H9 (cell line): ENCODE results near the gene MTTP. TPM values are rescaled to one million over a fixed set of nuclear protein-coding genes. Genes with fewer than 3 reads are reported as not detected.

Experiments
- DNase-seq: peaks from one replicate; pipeline ENCODE4 v3.0.0-alpha.2; 2017
- H2AFZ ChIP-seq: one replicate; pipeline ENCODE4 v1.6.1; 2013; ENCODE audit warnings: mild to moderate bottlenecking, low read length, control low read depth, moderate library complexity
- H2AK5ac ChIP-seq: 2 replicates; pipeline ENCODE4 v1.6.1; 2013; ENCODE audit warnings: low read length, control low read depth, mixed read lengths; ENCODE audit not compliant: insufficient read length
- H2BK120ac ChIP-seq: one replicate; pipeline ENCODE4 v1.6.1; 2013; ENCODE audit warnings: low read depth, mild to moderate bottlenecking, low read length, control low read depth, inconsistent platforms; ENCODE audit not compliant: poor library complexity, severe bottlenecking
- H2BK12ac ChIP-seq: 2 replicates; pipeline ENCODE4 v1.6.1; 2013; ENCODE audit warnings: low read length, control low read depth, mixed read lengths, low read depth; ENCODE audit not compliant: insufficient read length
- H2BK15ac ChIP-seq: 2 replicates; pipeline ENCODE4 v1.6.1; 2013; ENCODE audit warnings: low read depth, low read length, control low read depth
- H2BK20ac ChIP-seq: one replicate; pipeline ENCODE4 v1.6.1; 2013; ENCODE audit warnings: low read depth, mild to moderate bottlenecking, low read length, control low read depth, inconsistent platforms; ENCODE audit not compliant: poor library complexity, severe bottlenecking
- H2BK5ac ChIP-seq: 2 replicates; pipeline ENCODE4 v1.6.1; 2013; ENCODE audit warnings: low read length, control low read depth, mixed read lengths; ENCODE audit not compliant: insufficient read length
- H3K14ac ChIP-seq: 2 replicates; pipeline ENCODE4 v1.6.1; 2013; ENCODE audit warnings: low read length, control low read depth; ENCODE audit not compliant: insufficient read depth
- H3K18ac ChIP-seq: 2 replicates; pipeline ENCODE4 v1.6.1; 2013; ENCODE audit warnings: low read depth, mild to moderate bottlenecking, mixed read lengths, low read length, control low read depth; ENCODE audit not compliant: insufficient read length
- H3K23ac ChIP-seq: 2 replicates; pipeline ENCODE4 v1.6.1; 2013; ENCODE audit warnings: low read length, control low read depth, mixed read lengths, low read depth; ENCODE audit not compliant: insufficient read length
- H3K23me2 ChIP-seq: 2 replicates; pipeline ENCODE4 v1.6.1; 2013; ENCODE audit warnings: low read depth, mild to moderate bottlenecking, mixed read lengths, low read length, control low read depth; ENCODE audit not compliant: insufficient read length, poor library complexity, severe bottlenecking
- H3K27ac ChIP-seq: 2 replicates; pipeline ENCODE4 v1.5.1; 2013; ENCODE audit warnings: low read length, control low read depth, mixed read lengths, low read depth; ENCODE audit not compliant: insufficient read length
- H3K27me3 ChIP-seq: 2 replicates; pipeline ENCODE4 v1.6.1; 2013; ENCODE audit warnings: low read length, control low read depth, inconsistent platforms; ENCODE audit not compliant: insufficient read depth
- H3K4ac ChIP-seq: 2 replicates; pipeline ENCODE4 v1.6.1; 2013; ENCODE audit warnings: low read depth, mild to moderate bottlenecking, control low read depth, inconsistent platforms, low read length, moderate library complexity
- H3K4me1 ChIP-seq: 2 replicates; pipeline ENCODE4 v1.6.1; 2013; ENCODE audit warnings: low read length, control low read depth, inconsistent platforms; ENCODE audit not compliant: insufficient read depth
- H3K4me2 ChIP-seq: 2 replicates; pipeline ENCODE4 v1.6.1; 2013; ENCODE audit warnings: low read length, control low read depth, mixed read lengths; ENCODE audit not compliant: insufficient read length, insufficient read depth
- H3K56ac ChIP-seq: 2 replicates; pipeline ENCODE4 v1.6.1; 2013; ENCODE audit warnings: low read depth, mild to moderate bottlenecking, mixed read lengths, low read length, control low read depth; ENCODE audit not compliant: insufficient read length
- H3K79me1 ChIP-seq: 2 replicates; pipeline ENCODE4 v1.6.1; 2013; ENCODE audit warnings: low read depth, mild to moderate bottlenecking, moderate library complexity, low read length, control low read depth, inconsistent platforms; ENCODE audit not compliant: insufficient read depth, poor library complexity, severe bottlenecking
- H3K79me2 ChIP-seq: 2 replicates; pipeline ENCODE4 v1.6.1; 2013; ENCODE audit warnings: low read length, control low read depth, inconsistent platforms; ENCODE audit not compliant: insufficient read depth
- H3K9ac ChIP-seq: 2 replicates; pipeline ENCODE4 v1.6.1; 2013; ENCODE audit warnings: low read length, control low read depth, mixed read lengths; ENCODE audit not compliant: insufficient read length; ENCODE audit errors: extremely low read depth
- H3K9me3 ChIP-seq: one replicate; pipeline ENCODE4 v1.6.1; 2013; ENCODE audit warnings: low read depth, low read length, inconsistent platforms; ENCODE audit not compliant: control insufficient read depth
- H3T11ph ChIP-seq: one replicate; pipeline ENCODE4 v1.6.1; 2013; ENCODE audit warnings: mild to moderate bottlenecking, low read length, control low read depth, inconsistent platforms
- H4K20me1 ChIP-seq: one replicate; pipeline ENCODE4 v1.6.1; 2013; ENCODE audit not compliant: control insufficient read depth, insufficient read length, insufficient read depth
- H4K5ac ChIP-seq: 2 replicates; pipeline ENCODE4 v1.6.1; 2013; ENCODE audit warnings: low read depth, mild to moderate bottlenecking, mixed read lengths, low read length, control low read depth; ENCODE audit not compliant: insufficient read length
- H4K8ac ChIP-seq: replicated peaks from 2 replicates; pipeline ENCODE4 v1.6.1; 2013; ENCODE audit warnings: low read length, control low read depth, mixed read lengths, low read depth; ENCODE audit not compliant: insufficient read length
- H4K91ac ChIP-seq: 2 replicates; pipeline ENCODE4 v1.6.1; 2013; ENCODE audit warnings: low read depth, mild to moderate bottlenecking, moderate library complexity, mixed read lengths, low read length, control low read depth; ENCODE audit not compliant: insufficient read length
- H3K27ac Mint-ChIP-seq, 3 experiments: 2 replicates in 2 of 3; 3 replicates in 1 of 3; pipeline ENCODE4 v1.8.0; 2020 to 2021; ENCODE audit warnings: mixed read lengths in 3 of 3, mild to moderate bottlenecking in 1 of 3, moderate library complexity in 1 of 3
- H3K27me3 Mint-ChIP-seq: 2 replicates; pipeline ENCODE4 v1.8.0; 2021; ENCODE audit warnings: low read depth, mild to moderate bottlenecking, moderate library complexity, mixed read lengths
- H3K36me3 Mint-ChIP-seq, 3 experiments: 2 replicates in 2 of 3; 3 replicates in 1 of 3; pipeline ENCODE4 v1.8.0; 2020 to 2021; ENCODE audit warnings: low read depth in 3 of 3, mixed read lengths in 3 of 3; ENCODE audit not compliant: insufficient read depth in 1 of 3
- H3K4me1 Mint-ChIP-seq, 2 experiments: 2 replicates each; pipeline ENCODE4 v1.8.0; 2020; ENCODE audit warnings: mixed read lengths in 2 of 2
- H3K4me3 Mint-ChIP-seq, 2 experiments: 2 replicates in 1 of 2; 3 replicates in 1 of 2; pipeline ENCODE4 v1.8.0; 2020 to 2021; ENCODE audit warnings: mild to moderate bottlenecking in 2 of 2, mixed read lengths in 2 of 2, moderate library complexity in 1 of 2
- H3K9me3 Mint-ChIP-seq, 2 experiments: 2 replicates in 1 of 2; 3 replicates in 1 of 2; pipeline ENCODE4 v1.8.0; 2020; ENCODE audit warnings: mild to moderate bottlenecking in 2 of 2, mixed read lengths in 2 of 2, moderate library complexity in 1 of 2
- total RNA-seq: library from RNA; stranded (reverse); gene quantifications from 2 replicates; pipeline ENCODE4 v1.2.1, GENCODE V29; 2021
- TF ChIP-seq, protein P1 (sequence below): fragments of 200-600 bp; sonication (generic); conservative IDR thresholded peaks from 3 replicates; pipeline ENCODE4 v1.8.0; 2021; ENCODE audit warnings: antibody characterized with exemption, mild to moderate bottlenecking

MTTP gene
- total RNA-seq, 1 experiment from 2014 or later, result 0.46 TPM

DNA sequence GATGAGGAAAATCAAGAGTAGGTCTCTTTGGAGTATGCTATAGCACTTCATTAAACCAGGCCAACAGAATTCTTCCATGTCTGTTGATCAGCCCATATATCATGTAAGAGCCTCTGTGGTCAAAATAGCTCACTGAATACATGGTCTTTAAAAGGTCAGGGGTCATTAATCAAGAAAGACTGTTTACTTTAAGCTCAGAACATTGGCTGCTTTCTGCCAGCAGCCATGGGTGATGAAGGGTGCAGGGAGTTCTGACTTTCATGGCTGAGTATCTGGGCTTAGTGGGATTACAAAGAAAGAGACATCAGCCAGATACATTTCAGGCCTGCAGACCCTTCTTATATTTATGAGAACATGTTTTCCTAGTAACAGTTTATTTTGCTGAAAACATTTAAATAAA lies 90.1 kb downstream of the MTTP start:
- no peaks in the 10 kb centered on the region for H3K79me1 ChIP-seq
- no peak overlapping the region for H2BK120ac ChIP-seq
- H2AFZ ChIP-seq, result no peak overlapping the region
- no peak overlapping the region for H3K9ac ChIP-seq
- Mint-ChIP-seq H3K9me3 (no peaks in the 10 kb centered on the region), H3K36me3 (no peaks in the 10 kb centered on the region), H3K4me3 (no peak overlapping the region), H3K27me3 (no peaks in the 10 kb centered on the region), H3K4me1 (no peaks in the 10 kb centered on the region; a peak in 1 of 4 replicates), H3K27ac (no peak overlapping the region)
- TF ChIP-seq, protein P1, sequence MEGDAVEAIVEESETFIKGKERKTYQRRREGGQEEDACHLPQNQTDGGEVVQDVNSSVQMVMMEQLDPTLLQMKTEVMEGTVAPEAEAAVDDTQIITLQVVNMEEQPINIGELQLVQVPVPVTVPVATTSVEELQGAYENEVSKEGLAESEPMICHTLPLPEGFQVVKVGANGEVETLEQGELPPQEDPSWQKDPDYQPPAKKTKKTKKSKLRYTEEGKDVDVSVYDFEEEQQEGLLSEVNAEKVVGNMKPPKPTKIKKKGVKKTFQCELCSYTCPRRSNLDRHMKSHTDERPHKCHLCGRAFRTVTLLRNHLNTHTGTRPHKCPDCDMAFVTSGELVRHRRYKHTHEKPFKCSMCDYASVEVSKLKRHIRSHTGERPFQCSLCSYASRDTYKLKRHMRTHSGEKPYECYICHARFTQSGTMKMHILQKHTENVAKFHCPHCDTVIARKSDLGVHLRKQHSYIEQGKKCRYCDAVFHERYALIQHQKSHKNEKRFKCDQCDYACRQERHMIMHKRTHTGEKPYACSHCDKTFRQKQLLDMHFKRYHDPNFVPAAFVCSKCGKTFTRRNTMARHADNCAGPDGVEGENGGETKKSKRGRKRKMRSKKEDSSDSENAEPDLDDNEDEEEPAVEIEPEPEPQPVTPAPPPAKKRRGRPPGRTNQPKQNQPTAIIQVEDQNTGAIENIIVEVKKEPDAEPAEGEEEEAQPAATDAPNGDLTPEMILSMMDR, result no peak
- no peak overlapping the region for H2BK15ac ChIP-seq
- no peaks in the 10 kb centered on the region for H3K27me3 ChIP-seq
- H3K18ac ChIP-seq, result no peak overlapping the region
- no peak overlapping the region for H2BK5ac ChIP-seq
- H3K14ac ChIP-seq, result no peak overlapping the region
- H4K91ac ChIP-seq, result no peak overlapping the region
- no peak overlapping the region for H3K4me2 ChIP-seq
- no peaks in the 10 kb centered on the region for H3K23me2 ChIP-seq
- H3K4ac ChIP-seq, result no peak overlapping the region
- H3K4me1 ChIP-seq, result no peaks in the 10 kb centered on the region
- no peak overlapping the region for H4K8ac ChIP-seq
- no peak overlapping the region for H4K5ac ChIP-seq
- no peak overlapping the region for H3T11ph ChIP-seq
- no peak overlapping the region for H2BK12ac ChIP-seq
- no peaks in the 10 kb centered on the region for H4K20me1 ChIP-seq
- no peak overlapping the region for H3K23ac ChIP-seq
- H3K56ac ChIP-seq, result no peak overlapping the region
- H2AK5ac ChIP-seq, result no peak overlapping the region
- H3K79me2 ChIP-seq, result no peaks in the 10 kb centered on the region
- no peak for DNase-seq
- no peaks in the 10 kb centered on the region for H3K9me3 ChIP-seq
- no peak overlapping the region for H3K27ac ChIP-seq
- H2BK20ac ChIP-seq, result no peak overlapping the region
